Karpas-422 (cell line): ENCODE results near the gene CLECL1. TPM values are rescaled to one million over a fixed set of nuclear protein-coding genes. Genes with fewer than 3 reads are reported as not detected.
"Not testable (repeated sequence)": the region's sequence is repeated elsewhere in the genome, so short reads cannot be mapped to it uniquely, and the experiment has no call there.

Experiments used
- DNase-seq: peaks from one replicate; pipeline ENCODE4 v3.0.0-alpha.2; 2015
- H2AFZ ChIP-seq: fragments of 200-600 bp; sonication (generic); 2 replicates; pipeline ENCODE4 v1.6.1; 2014; ENCODE audit warnings: antibody characterized with exemption, low read length, mixed read lengths
- H3K27ac ChIP-seq: fragments of 200-600 bp; sonication (generic); 2 replicates; pipeline ENCODE4 v1.5.1; 2014; ENCODE audit warnings: mild to moderate bottlenecking, low read length, moderate library complexity
- H3K27me3 ChIP-seq: fragments of 200-600 bp; sonication (generic); 2 replicates; pipeline ENCODE4 v1.6.1; 2014; ENCODE audit warnings: low read length, mixed read lengths
- H3K36me3 ChIP-seq: fragments of 200-600 bp; sonication (generic); 2 replicates; pipeline ENCODE4 v1.6.1; 2014; ENCODE audit warnings: low read length, mixed read lengths; ENCODE audit not compliant: insufficient read depth
- H3K4me1 ChIP-seq: fragments of 200-600 bp; sonication (generic); 2 replicates; pipeline ENCODE4 v1.6.1; 2014; ENCODE audit warnings: mild to moderate bottlenecking, low read length, mixed read lengths
- H3K4me2 ChIP-seq: fragments of 200-600 bp; sonication (generic); 2 replicates; pipeline ENCODE4 v1.6.1; 2014; ENCODE audit warnings: low read length, low read depth, mild to moderate bottlenecking; ENCODE audit not compliant: poor library complexity, severe bottlenecking
- H3K4me3 ChIP-seq: fragments of 200-600 bp; sonication (generic); 2 replicates; pipeline ENCODE4 v1.5.1; 2014; ENCODE audit warnings: mild to moderate bottlenecking, antibody characterized with exemption, low read length, mixed read lengths
- H3K79me2 ChIP-seq: fragments of 200-600 bp; sonication (generic); 2 replicates; pipeline ENCODE4 v1.6.1; 2014; ENCODE audit warnings: mild to moderate bottlenecking, low read length, mixed read lengths
- H3K9ac ChIP-seq: fragments of 200-600 bp; sonication (generic); 2 replicates; pipeline ENCODE4 v1.6.0; 2014; ENCODE audit warnings: low read length
- H3K9me2 ChIP-seq: fragments of 200-600 bp; sonication (generic), shearing (Covaris generic); replicated peaks from 2 replicates; pipeline ENCODE4 v1.6.0; 2014; ENCODE audit warnings: mild to moderate bottlenecking, low read length, moderate library complexity; ENCODE audit not compliant: insufficient read depth
- H3K9me3 ChIP-seq: fragments of 300-700, 200-600 bp; sonication (generic); 2 replicates; pipeline ENCODE4 v1.6.1; 2014; ENCODE audit warnings: low read length, mixed read lengths
- H4K20me1 ChIP-seq: fragments of 200-600 bp; sonication (generic); 2 replicates; pipeline ENCODE4 v1.6.1; 2014; ENCODE audit warnings: mild to moderate bottlenecking, antibody characterized with exemption, low read length, low read depth; ENCODE audit not compliant: insufficient read depth
- total RNA-seq: library from RNA; depleted of rRNA; stranded (reverse); fragments of >200 nt; shearing (Covaris generic); gene quantifications from 2 replicates; pipeline ENCODE4 v1.2.3, GENCODE V29; 2014; ENCODE audit warnings: low replicate concordance

Gene CLECL1
- total RNA-seq, 1 experiment from 2014 or later = 5.6 TPM

- Histone ChIP-seq H3K4me1 (no peaks in the 10 kb centered on the region), H3K27me3 (no peaks in the 10 kb centered on the region), H3K9me2 (no peaks in the 10 kb centered on the region), H3K27ac (no peak overlapping the region), H2AFZ (no peak overlapping the region), H3K9me3 (no peaks in the 10 kb centered on the region), H3K79me2 (no peaks in the 10 kb centered on the region), H4K20me1 (no peaks in the 10 kb centered on the region), H3K36me3 (no peaks in the 10 kb centered on the region), H3K4me3 (no peak overlapping the region), H3K4me2 (no peak overlapping the region), H3K9ac (no peak overlapping the region)
- no peak for DNase-seq
Observed at GRCh38 chr12:9699898-9700605, 32.8 kb downstream of the CLECL1 start.

- H3K9ac ChIP-seq = no peak overlapping the region
- H3K27me3 ChIP-seq = no peaks in the 10 kb centered on the region
- no peak overlapping the region for H3K4me2 ChIP-seq
- no peaks in the 10 kb centered on the region for H3K9me2 ChIP-seq
- H3K36me3 ChIP-seq = no peaks in the 10 kb centered on the region
- no peaks in the 10 kb centered on the region for H3K79me2 ChIP-seq
- H2AFZ ChIP-seq = no peak overlapping the region
- no peak overlapping the region for H3K27ac ChIP-seq
- no peak overlapping the region for H3K4me3 ChIP-seq
- DNase-seq = no peak
- no peaks in the 10 kb centered on the region for H3K9me3 ChIP-seq
- H4K20me1 ChIP-seq = no peaks in the 10 kb centered on the region
- no peaks in the 10 kb centered on the region for H3K4me1 ChIP-seq
Observed at GRCh38 chr12:9699269-9699897, 33.5 kb downstream of the CLECL1 start.

DNA sequence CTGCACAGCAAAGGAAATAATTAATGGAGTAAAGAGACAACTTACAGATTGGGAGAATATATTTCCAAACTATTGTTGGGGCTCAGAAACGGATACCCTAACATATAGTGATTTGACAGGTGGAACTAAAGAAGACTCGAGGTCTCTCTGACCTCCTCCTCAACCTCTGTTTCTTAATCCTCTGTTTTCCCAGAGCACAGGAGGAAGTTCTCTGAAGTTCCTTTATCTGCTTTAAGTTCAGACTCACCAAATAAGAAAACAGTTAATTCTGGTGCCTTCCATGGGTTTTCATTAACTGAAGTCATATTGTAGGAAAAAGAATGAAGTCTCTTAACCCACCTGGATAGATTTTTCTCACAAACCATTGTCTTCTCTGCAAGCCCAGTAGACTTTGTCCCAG is 34.2 kb downstream of the CLECL1 start:
- H3K4me3 ChIP-seq = no peak overlapping the region
- H3K4me2 ChIP-seq = no peak overlapping the region
- no peak overlapping the region for H3K9ac ChIP-seq
- no peak overlapping the region for H3K27ac ChIP-seq
- DNase-seq = no peak
- H3K4me1 ChIP-seq = no peaks in the 10 kb centered on the region
- H2AFZ ChIP-seq = no peak overlapping the region
- H3K9me3 ChIP-seq = no peaks in the 10 kb centered on the region
- H3K79me2 ChIP-seq = no peaks in the 10 kb centered on the region
- H4K20me1 ChIP-seq = no peaks in the 10 kb centered on the region
- H3K36me3 ChIP-seq = no peaks in the 10 kb centered on the region
- H3K9me2 ChIP-seq = no peaks in the 10 kb centered on the region
- H3K27me3 ChIP-seq = no peaks in the 10 kb centered on the region

GRCh38 chr12:9697619-9698018 is 35.3 kb downstream of the CLECL1 start:
- Histone ChIP-seq H3K4me2 (no peak overlapping the region), H3K9ac (no peak overlapping the region), H3K4me3 (no peak overlapping the region), H3K27me3 (no peaks in the 10 kb centered on the region), H3K79me2 (no peaks in the 10 kb centered on the region), H3K27ac (no peak overlapping the region), H4K20me1 (no peaks in the 10 kb centered on the region), H3K36me3 (no peaks in the 10 kb centered on the region), H3K9me2 (no peaks in the 10 kb centered on the region), H3K9me3 (no peaks in the 10 kb centered on the region), H2AFZ (no peak overlapping the region), H3K4me1 (no peaks in the 10 kb centered on the region)
- DNase-seq = no peak

GRCh38 chr12:9695661-9696060 is 37.2 kb downstream of the CLECL1 start:
- H3K4me2 ChIP-seq, H3K9me3 ChIP-seq, H2AFZ ChIP-seq, H3K79me2 ChIP-seq, H3K27me3 ChIP-seq, H3K27ac ChIP-seq, H3K36me3 ChIP-seq, DNase-seq, H3K9me2 ChIP-seq, H4K20me1 ChIP-seq, H3K4me3 ChIP-seq, H3K9ac ChIP-seq, H3K4me1 ChIP-seq: not testable (repeated sequence)

DNA sequence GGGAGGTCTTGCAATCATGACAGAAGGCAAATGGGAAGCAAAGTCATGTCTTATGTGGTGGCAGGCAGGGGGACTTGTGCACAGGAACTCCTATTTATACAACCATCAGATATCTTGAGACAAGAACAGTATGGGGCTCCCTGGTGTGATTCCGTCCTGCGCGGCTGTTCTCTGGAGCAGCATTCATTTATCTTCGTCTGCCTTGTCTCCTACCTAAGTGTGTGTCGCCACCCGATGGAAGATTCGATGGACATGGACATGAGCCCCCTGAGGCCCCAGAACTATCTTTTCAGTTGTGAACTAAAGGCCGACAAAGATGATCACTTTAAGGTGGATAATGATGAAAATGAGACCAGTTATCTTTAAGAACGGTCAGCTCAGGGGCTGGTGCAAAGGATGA is 37.7 kb downstream of the CLECL1 start:
- H3K27ac ChIP-seq, H3K79me2 ChIP-seq, H3K9ac ChIP-seq, H3K9me2 ChIP-seq, H2AFZ ChIP-seq, H3K9me3 ChIP-seq, DNase-seq, H3K36me3 ChIP-seq, H3K4me1 ChIP-seq, H3K4me3 ChIP-seq, H4K20me1 ChIP-seq, H3K4me2 ChIP-seq, H3K27me3 ChIP-seq: not testable (repeated sequence)

- Histone ChIP-seq H3K27me3 (no peaks in the 10 kb centered on the region), H2AFZ (no peak overlapping the region), H3K9me2 (no peaks in the 10 kb centered on the region), H3K9me3 (no peaks in the 10 kb centered on the region), H3K79me2 (no peaks in the 10 kb centered on the region), H3K4me2 (no peak overlapping the region), H3K36me3 (no peaks in the 10 kb centered on the region), H3K4me3 (no peak overlapping the region), H4K20me1 (no peaks in the 10 kb centered on the region), H3K9ac (no peak overlapping the region), H3K27ac (no peak overlapping the region), H3K4me1 (no peaks in the 10 kb centered on the region)
- DNase-seq = no peak
Observed at GRCh38 chr12:9694241-9694640, 38.7 kb downstream of the CLECL1 start.

- Histone ChIP-seq H3K27me3 (no peaks in the 10 kb centered on the region), H3K27ac (no peak overlapping the region), H4K20me1 (no peaks in the 10 kb centered on the region), H3K9me2 (no peaks in the 10 kb centered on the region), H2AFZ (no peak overlapping the region), H3K4me3 (no peak overlapping the region), H3K79me2 (no peaks in the 10 kb centered on the region), H3K4me2 (no peak overlapping the region), H3K36me3 (no peaks in the 10 kb centered on the region), H3K4me1 (no peaks in the 10 kb centered on the region), H3K9me3 (no peaks in the 10 kb centered on the region), H3K9ac (no peak overlapping the region)
- no peak for DNase-seq
Observed at GRCh38 chr12:9692909-9693308, 40.0 kb downstream of the CLECL1 start.
